SH-SY5Y (cell line): ENCODE measurements around the gene PPIC.

ENCODE experiments used
- GATA2 ChIP-seq: IDR thresholded peaks from 2 replicates; pipeline ENCODE4 v1.6.1; 2011; ENCODE audit warnings: mild to moderate bottlenecking, low read depth, low read length
- GATA3 ChIP-seq: IDR thresholded peaks from 2 replicates; pipeline ENCODE4 v1.6.1; 2011; ENCODE audit warnings: low read depth, mild to moderate bottlenecking, low read length, moderate library complexity

DNA sequence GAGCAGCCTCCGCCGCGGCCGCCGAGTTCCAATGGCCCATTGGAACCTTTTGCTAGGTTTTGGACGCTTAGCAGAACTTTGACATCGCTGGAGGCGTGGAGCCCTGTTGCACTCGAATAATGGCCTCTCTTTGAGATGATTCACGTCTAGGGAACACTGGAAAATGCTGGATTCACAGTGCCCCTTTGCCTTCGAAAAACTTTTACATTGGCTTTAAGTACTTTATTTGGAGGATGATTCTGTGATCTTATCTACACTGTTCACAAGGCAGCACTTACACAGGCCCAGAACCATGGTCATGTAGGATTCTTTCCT, 536 bp upstream of the PPIC start:
- TF ChIP-seq GATA2 (no peak), GATA3 (no peak)
